ENCODE measurements around the gene A2M. TPM values are rescaled to one million over a fixed set of nuclear protein-coding genes. Genes with fewer than 3 reads are reported as not detected.

The A2M gene
- total and polyA plus RNA-seq, 4 experiments from 2014 or later, result 3.0 to 3.2 (median 3.1) TPM; not detected in 1

GRCh38 chr12:9104087-9104486, 11.6 kb downstream of the A2M start:
- H3K27ac ChIP-seq (ENCODE audit: low read depth, low read length), result no peak overlapping the region
- no peaks in the 10 kb centered on the region for H3K4me1 ChIP-seq (ENCODE audit: insufficient read depth, low read length)
- Mint-ChIP-seq H3K4me1 (peaks cover 1 to 5% (median 3%) of the 10 kb centered on the region in 4 donors), H3K27me3 (no peaks in the 10 kb centered on the region), H3K9me3 (no peaks in the 10 kb centered on the region), H3K27ac (no peak overlapping the region), H3K4me3 (no peak overlapping the region), H3K36me3 (peaks cover 21 to 37% of the 10 kb centered on the region in 2 donors)
- no peaks in the 10 kb centered on the region for H3K9me3 ChIP-seq (ENCODE audit: control insufficient read depth in 1 of 2, low read length in 2 of 2)
- H3K27me3 ChIP-seq (ENCODE audit: insufficient read depth, low read length), result no peaks in the 10 kb centered on the region
- no peak overlapping the region for H3K4me3 ChIP-seq (ENCODE audit: low read length in 2 of 2)
- ChIA-PET POLR2A (ENCODE audit: partially characterized antibody) (no interaction called here), CTCF (ENCODE audit: partially characterized antibody) (no interaction called here)
- intact Hi-C loops (cut with micrococcal nuclease), result no loop called here
- no peaks in the 10 kb centered on the region for H3K36me3 ChIP-seq (ENCODE audit: insufficient read depth, low read length)
- no peak for DNase-seq

GRCh38 chr12:9103050-9103849, 12.5 kb downstream of the A2M start:
- no peaks in the 10 kb centered on the region for H3K36me3 ChIP-seq (ENCODE audit: insufficient read depth, low read length)
- H3K27me3 ChIP-seq (ENCODE audit: insufficient read depth, low read length), result no peaks in the 10 kb centered on the region
- H3K27ac ChIP-seq (ENCODE audit: low read depth, low read length), result no peak overlapping the region
- Mint-ChIP-seq H3K4me1 (peaks cover 1 to 5% (median 3%) of the 10 kb centered on the region in 4 donors), H3K27me3 (no peaks in the 10 kb centered on the region), H3K36me3 (peaks cover 17 to 34% of the 10 kb centered on the region in 2 donors), H3K4me3 (no peak overlapping the region), H3K9me3 (no peaks in the 10 kb centered on the region), H3K27ac (no peak overlapping the region)
- H3K4me3 ChIP-seq (ENCODE audit: low read length in 2 of 2), result no peak overlapping the region
- H3K4me1 ChIP-seq (ENCODE audit: insufficient read depth, low read length), result no peaks in the 10 kb centered on the region
- no peak for DNase-seq
- intact Hi-C loops (cut with micrococcal nuclease), result no loop called here
- CTCF ChIA-PET (ENCODE audit: partially characterized antibody), result no interaction called here
- POLR2A ChIA-PET (ENCODE audit: partially characterized antibody), result no interaction called here
- H3K9me3 ChIP-seq (ENCODE audit: control insufficient read depth in 1 of 2, low read length in 2 of 2), result no peaks in the 10 kb centered on the region

- CTCF ChIA-PET (ENCODE audit: partially characterized antibody), result interaction anchor here (1.0 to 1.3 kb wide), 4 partner anchors 10 to 24 kb away, joined by 3 read pairs; no protein-coding TSS in a partner anchor
- peak overlapping the region in 1 of 7 donors; percentile 5 for H3K27ac Mint-ChIP-seq
Observed at GRCh38 chr12:9101018-9101687, 14.6 kb downstream of the A2M start.

DNA sequence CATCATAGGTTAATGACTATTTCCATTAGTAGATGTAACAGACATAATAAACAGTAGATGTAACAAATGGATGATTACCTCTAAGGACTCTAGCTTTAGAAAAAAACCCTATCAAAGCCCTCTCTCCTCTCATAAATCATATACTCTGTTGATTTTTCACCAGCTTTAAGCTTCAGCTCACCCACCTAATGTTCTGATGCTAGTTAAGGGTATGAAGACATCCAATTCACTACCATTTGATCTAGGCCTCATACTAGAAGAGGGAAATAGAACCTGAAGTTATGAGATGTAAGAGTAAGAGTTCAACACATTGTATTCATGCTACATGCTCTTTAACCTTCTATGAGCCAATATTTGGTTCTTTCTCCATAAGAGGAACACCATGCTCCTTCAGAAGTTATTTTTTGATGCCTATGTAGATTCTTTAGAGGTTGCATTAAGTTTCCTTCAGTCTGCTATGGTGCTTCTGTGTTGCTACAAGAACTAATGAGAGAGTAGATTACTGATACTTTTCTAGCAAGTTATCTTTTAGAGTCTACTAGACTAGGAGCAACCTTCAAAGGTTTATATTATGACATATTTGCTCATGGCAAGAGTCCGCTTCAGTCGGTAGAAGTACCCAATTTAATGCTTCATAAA, 16.0 kb downstream of the A2M start:
- Histone ChIP-seq H3K4me1 (ENCODE audit: insufficient read depth, low read length) (no peaks in the 10 kb centered on the region), H3K27ac (ENCODE audit: low read depth, low read length) (no peak overlapping the region), H3K27me3 (ENCODE audit: insufficient read depth, low read length) (no peaks in the 10 kb centered on the region), H3K9me3 (ENCODE audit: control insufficient read depth in 1 of 2, low read length in 2 of 2) (no peaks in the 10 kb centered on the region), H3K36me3 (ENCODE audit: insufficient read depth, low read length) (no peaks in the 10 kb centered on the region), H3K4me3 (ENCODE audit: low read length in 2 of 2) (no peak overlapping the region)
- intact Hi-C loops (cut with micrococcal nuclease), result no loop called here
- CTCF ChIA-PET (ENCODE audit: partially characterized antibody), result no interaction called here
- peaks cover 3 to 5% (median 3%) of the 10 kb centered on the region in 4 donors for H3K4me1 Mint-ChIP-seq
- H3K9me3 Mint-ChIP-seq, result no peaks in the 10 kb centered on the region
- H3K27ac Mint-ChIP-seq, result no peak overlapping the region
- H3K27me3 Mint-ChIP-seq, result no peaks in the 10 kb centered on the region
- peaks cover 11 to 36% of the 10 kb centered on the region in 2 donors for H3K36me3 Mint-ChIP-seq
- no peak for DNase-seq
- no peak overlapping the region for H3K4me3 Mint-ChIP-seq
- POLR2A ChIA-PET (ENCODE audit: partially characterized antibody), result no interaction called here

More at GRCh38 chr12:9101018-9101687, 14.6 kb downstream of the A2M start:
- Mint-ChIP-seq H3K4me3 (no peak overlapping the region), H3K9me3 (no peaks in the 10 kb centered on the region), H3K4me1 (peaks cover 3 to 5% (median 3%) of the 10 kb centered on the region in 4 donors), H3K36me3 (peaks cover 11 to 38% of the 10 kb centered on the region in 2 donors), H3K27me3 (no peaks in the 10 kb centered on the region)
- Histone ChIP-seq H3K4me1 (ENCODE audit: insufficient read depth, low read length) (no peaks in the 10 kb centered on the region), H3K4me3 (ENCODE audit: low read length in 2 of 2) (no peak overlapping the region), H3K9me3 (ENCODE audit: control insufficient read depth in 1 of 2, low read length in 2 of 2) (no peaks in the 10 kb centered on the region), H3K27ac (ENCODE audit: low read depth, low read length) (no peak overlapping the region), H3K36me3 (ENCODE audit: insufficient read depth, low read length) (no peaks in the 10 kb centered on the region), H3K27me3 (ENCODE audit: insufficient read depth, low read length) (no peaks in the 10 kb centered on the region)
- DNase-seq, result no peak
- POLR2A ChIA-PET (ENCODE audit: partially characterized antibody), result no interaction called here
- intact Hi-C loops (cut with micrococcal nuclease), result no loop called here

- Histone ChIP-seq H3K4me3 (ENCODE audit: low read length in 2 of 2) (no peak overlapping the region), H3K27me3 (ENCODE audit: insufficient read depth, low read length) (no peaks in the 10 kb centered on the region), H3K9me3 (ENCODE audit: control insufficient read depth in 1 of 2, low read length in 2 of 2) (no peaks in the 10 kb centered on the region), H3K4me1 (ENCODE audit: insufficient read depth, low read length) (no peaks in the 10 kb centered on the region), H3K36me3 (ENCODE audit: insufficient read depth, low read length) (no peaks in the 10 kb centered on the region), H3K27ac (ENCODE audit: low read depth, low read length) (no peak overlapping the region)
- ChIA-PET CTCF (ENCODE audit: partially characterized antibody) (no interaction called here), POLR2A (ENCODE audit: partially characterized antibody) (no interaction called here)
- no peak overlapping the region for H3K4me3 Mint-ChIP-seq
- DNase-seq, result no peak
- intact Hi-C loops (cut with micrococcal nuclease), result no loop called here
- H3K27me3 Mint-ChIP-seq, result no peaks in the 10 kb centered on the region
- H3K27ac Mint-ChIP-seq, result no peak overlapping the region
- no peaks in the 10 kb centered on the region for H3K9me3 Mint-ChIP-seq
- H3K4me1 Mint-ChIP-seq, result peaks cover 2 to 5% (median 3%) of the 10 kb centered on the region in 4 donors
- H3K36me3 Mint-ChIP-seq, result peaks cover 11 to 40% of the 10 kb centered on the region in 2 donors
Observed at GRCh38 chr12:9098463-9099026, 17.2 kb downstream of the A2M start.

- no peak overlapping the region for H3K27ac Mint-ChIP-seq
- H3K9me3 Mint-ChIP-seq, result no peaks in the 10 kb centered on the region
- intact Hi-C loops (cut with micrococcal nuclease), result no loop called here
- ChIA-PET POLR2A (ENCODE audit: partially characterized antibody) (no interaction called here), CTCF (ENCODE audit: partially characterized antibody) (no interaction called here)
- H3K4me3 Mint-ChIP-seq, result no peak overlapping the region
- Histone ChIP-seq H3K4me1 (ENCODE audit: insufficient read depth, low read length) (no peaks in the 10 kb centered on the region), H3K9me3 (ENCODE audit: control insufficient read depth in 1 of 2, low read length in 2 of 2) (no peaks in the 10 kb centered on the region), H3K4me3 (ENCODE audit: low read length in 2 of 2) (no peak overlapping the region), H3K27ac (ENCODE audit: low read depth, low read length) (no peak overlapping the region), H3K27me3 (ENCODE audit: insufficient read depth, low read length) (no peaks in the 10 kb centered on the region), H3K36me3 (ENCODE audit: insufficient read depth, low read length) (no peaks in the 10 kb centered on the region)
- H3K27me3 Mint-ChIP-seq, result no peaks in the 10 kb centered on the region
- peaks cover 11 to 40% of the 10 kb centered on the region in 2 donors for H3K36me3 Mint-ChIP-seq
- DNase-seq, result no peak
- peaks cover 0 to 5% (median 2%) of the 10 kb centered on the region in 4 donors for H3K4me1 Mint-ChIP-seq
Observed at GRCh38 chr12:9098115-9098452, 17.6 kb downstream of the A2M start.

GRCh38 chr12:9096563-9097176, 19.0 kb downstream of the A2M start:
- no peak for DNase-seq
- Histone ChIP-seq H3K27ac (ENCODE audit: low read depth, low read length) (no peak overlapping the region), H3K36me3 (ENCODE audit: insufficient read depth, low read length) (no peaks in the 10 kb centered on the region), H3K4me1 (ENCODE audit: insufficient read depth, low read length) (no peaks in the 10 kb centered on the region), H3K9me3 (ENCODE audit: control insufficient read depth in 1 of 2, low read length in 2 of 2) (no peaks in the 10 kb centered on the region), H3K4me3 (ENCODE audit: low read length in 2 of 2) (no peak overlapping the region), H3K27me3 (ENCODE audit: insufficient read depth, low read length) (no peaks in the 10 kb centered on the region)
- Mint-ChIP-seq H3K9me3 (no peaks in the 10 kb centered on the region), H3K27me3 (no peaks in the 10 kb centered on the region), H3K4me3 (no peak overlapping the region), H3K27ac (no peak overlapping the region), H3K36me3 (peaks cover 11 to 40% of the 10 kb centered on the region in 2 donors), H3K4me1 (peaks cover 0 to 7% (median 3%) of the 10 kb centered on the region in 4 donors)
- ChIA-PET POLR2A (ENCODE audit: partially characterized antibody) (no interaction called here), CTCF (ENCODE audit: partially characterized antibody) (no interaction called here)
- intact Hi-C loops (cut with micrococcal nuclease), result no loop called here
